ENCODE data around the gene NFE2L2. TPM values are rescaled to one million over a fixed set of nuclear protein-coding genes. Genes with fewer than 3 reads are reported as not detected.
"Not testable (repeated sequence)": the region's sequence is repeated elsewhere in the genome, so short reads cannot be mapped to it uniquely, and the experiment has no call there.

Gene NFE2L2
- total RNA-seq, 4 donors from 2014 or later: 62.0 to 115 (median 72.3) TPM

DNA sequence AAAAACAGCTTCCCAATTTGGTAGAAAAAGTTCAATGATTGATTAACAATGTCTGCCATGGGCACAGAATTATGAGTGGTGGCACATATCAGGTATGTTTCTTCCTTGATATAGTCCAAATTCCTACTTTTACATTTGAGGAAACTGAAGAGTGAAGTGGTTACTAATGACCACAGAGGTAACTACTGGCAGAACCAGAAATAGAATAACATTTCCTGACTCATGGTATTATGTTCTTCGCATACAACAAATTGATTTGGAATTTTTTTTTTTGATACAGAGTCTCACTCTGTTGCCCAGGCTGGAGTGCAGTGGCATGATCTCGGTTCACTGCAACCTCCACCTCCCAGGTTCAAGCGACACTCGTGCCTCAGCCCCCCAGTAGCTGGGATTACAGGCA is 6.0 kb upstream of the NFE2L2 start:
- Histone ChIP-seq H3K27me3 (no peaks in the 10 kb centered on the region), H3K4me1 (peaks cover 12 to 34% (median 28%) of the 10 kb centered on the region in 4 donors), H3K36me3 (no peaks in the 10 kb centered on the region), H3K9me3 (no peaks in the 10 kb centered on the region), H3K4me3 (no peak overlapping the region), H3K27ac (replicated peaks in 1 of 4) (no peak overlapping the region)
- DNase-seq (ENCODE audit: extremely low spot score): no peak
- 96% methylated on average over 4 of the region's 4 CpGs for WGBS
- TF ChIP-seq POLR2AphosphoS5 (IDR thresholded peaks at IDR 0.05) (no peak), POLR2A (IDR thresholded peaks at IDR 0.05; ENCODE audit: low read depth) (no peak), EP300 (IDR thresholded peaks at IDR 0.05) (no peak)
- TF ChIP-seq, protein P1, sequence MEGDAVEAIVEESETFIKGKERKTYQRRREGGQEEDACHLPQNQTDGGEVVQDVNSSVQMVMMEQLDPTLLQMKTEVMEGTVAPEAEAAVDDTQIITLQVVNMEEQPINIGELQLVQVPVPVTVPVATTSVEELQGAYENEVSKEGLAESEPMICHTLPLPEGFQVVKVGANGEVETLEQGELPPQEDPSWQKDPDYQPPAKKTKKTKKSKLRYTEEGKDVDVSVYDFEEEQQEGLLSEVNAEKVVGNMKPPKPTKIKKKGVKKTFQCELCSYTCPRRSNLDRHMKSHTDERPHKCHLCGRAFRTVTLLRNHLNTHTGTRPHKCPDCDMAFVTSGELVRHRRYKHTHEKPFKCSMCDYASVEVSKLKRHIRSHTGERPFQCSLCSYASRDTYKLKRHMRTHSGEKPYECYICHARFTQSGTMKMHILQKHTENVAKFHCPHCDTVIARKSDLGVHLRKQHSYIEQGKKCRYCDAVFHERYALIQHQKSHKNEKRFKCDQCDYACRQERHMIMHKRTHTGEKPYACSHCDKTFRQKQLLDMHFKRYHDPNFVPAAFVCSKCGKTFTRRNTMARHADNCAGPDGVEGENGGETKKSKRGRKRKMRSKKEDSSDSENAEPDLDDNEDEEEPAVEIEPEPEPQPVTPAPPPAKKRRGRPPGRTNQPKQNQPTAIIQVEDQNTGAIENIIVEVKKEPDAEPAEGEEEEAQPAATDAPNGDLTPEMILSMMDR (IDR thresholded peaks at IDR 0.05): no peak
- intact Hi-C loops (cut with DNase I): no loop called here

DNA sequence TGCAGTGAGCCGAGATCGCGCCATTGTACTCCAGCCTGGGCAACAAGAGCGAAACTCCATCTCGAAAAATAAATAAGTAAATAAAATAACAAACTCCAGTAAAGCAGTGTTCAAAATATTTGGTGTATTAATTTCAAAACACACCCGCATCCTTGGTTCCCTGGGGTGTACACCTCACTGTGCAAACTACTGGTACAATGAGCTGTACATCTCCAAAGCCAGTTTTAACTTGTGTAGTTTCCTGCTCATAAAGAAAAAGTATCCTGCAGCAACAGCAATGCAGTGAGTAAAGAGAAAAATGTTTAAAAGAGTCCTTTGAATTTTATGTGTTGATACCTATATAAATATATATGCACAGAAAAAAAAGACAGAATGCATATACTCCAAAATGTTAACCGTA is 4.4 kb upstream of the NFE2L2 start:
- H3K4me1 ChIP-seq: peaks cover 14 to 22% (median 17%) of the 10 kb centered on the region in 4 donors
- H3K36me3 ChIP-seq: no peaks in the 10 kb centered on the region
- WGBS: 95% methylated on average over 7 of the region's 7 CpGs
- DNase-seq (ENCODE audit: extremely low spot score): no peak
- no peak overlapping the region for H3K4me3 ChIP-seq
- H3K27ac ChIP-seq (replicated peaks in 1 of 4): no peak overlapping the region
- intact Hi-C loops (cut with DNase I): no loop called here
- H3K9me3 ChIP-seq: no peaks in the 10 kb centered on the region
- no peak for TF ChIP-seq EP300 (IDR thresholded peaks at IDR 0.05)
- TF ChIP-seq, protein P1 (IDR thresholded peaks at IDR 0.05): no peak
- no peak for TF ChIP-seq POLR2AphosphoS5 (IDR thresholded peaks at IDR 0.05)
- no peak for TF ChIP-seq POLR2A (IDR thresholded peaks at IDR 0.05; ENCODE audit: low read depth)
- no peaks in the 10 kb centered on the region for H3K27me3 ChIP-seq

DNA sequence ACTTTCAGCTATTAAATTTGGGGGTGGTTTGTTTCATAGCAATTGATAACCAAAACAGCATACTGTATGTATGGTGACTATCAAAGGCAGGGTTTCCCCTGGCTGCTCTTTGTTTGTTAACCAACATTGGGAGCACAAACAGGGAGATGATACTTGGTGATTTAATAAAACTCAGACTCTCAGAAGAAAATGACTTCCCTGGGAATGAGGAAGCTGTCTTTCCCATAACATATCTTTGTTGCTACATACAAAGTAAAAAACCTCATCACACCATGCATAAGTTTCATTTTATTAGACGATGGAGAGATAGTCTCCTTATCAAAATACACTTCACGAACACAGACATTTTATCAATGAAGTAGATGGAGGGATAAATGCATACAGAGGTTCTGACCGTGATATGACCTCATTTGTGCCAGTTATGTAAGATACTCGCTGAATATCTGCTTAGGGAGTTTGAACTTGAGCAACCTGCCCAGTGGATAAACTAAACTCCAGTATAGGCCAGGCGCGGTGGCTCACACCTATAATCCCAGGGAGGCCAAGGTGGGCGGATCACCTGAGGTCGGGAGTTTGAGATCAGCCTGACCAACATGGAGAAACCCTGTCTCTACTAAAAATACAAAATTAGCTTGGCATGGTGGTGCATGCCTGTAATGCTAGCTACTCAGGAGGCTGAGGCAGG is 3.8 kb upstream of the NFE2L2 start:
- Histone ChIP-seq H3K4me3 (no peak overlapping the region), H3K27ac (replicated peaks in 1 of 4) (no peak overlapping the region), H3K4me1 (peaks cover 14 to 17% (median 14%) of the 10 kb centered on the region in 4 donors), H3K27me3 (no peaks in the 10 kb centered on the region), H3K9me3 (no peaks in the 10 kb centered on the region), H3K36me3 (no peaks in the 10 kb centered on the region)
- 87% methylated on average over 8 of the region's 8 CpGs for WGBS
- TF ChIP-seq POLR2A (IDR thresholded peaks at IDR 0.05; ENCODE audit: low read depth) (no peak), POLR2AphosphoS5 (IDR thresholded peaks at IDR 0.05) (no peak), EP300 (IDR thresholded peaks at IDR 0.05) (no peak)
- TF ChIP-seq, protein P1 (IDR thresholded peaks at IDR 0.05): no peak
- intact Hi-C loops (cut with DNase I): no loop called here
- no peak for DNase-seq (ENCODE audit: extremely low spot score)

DNA sequence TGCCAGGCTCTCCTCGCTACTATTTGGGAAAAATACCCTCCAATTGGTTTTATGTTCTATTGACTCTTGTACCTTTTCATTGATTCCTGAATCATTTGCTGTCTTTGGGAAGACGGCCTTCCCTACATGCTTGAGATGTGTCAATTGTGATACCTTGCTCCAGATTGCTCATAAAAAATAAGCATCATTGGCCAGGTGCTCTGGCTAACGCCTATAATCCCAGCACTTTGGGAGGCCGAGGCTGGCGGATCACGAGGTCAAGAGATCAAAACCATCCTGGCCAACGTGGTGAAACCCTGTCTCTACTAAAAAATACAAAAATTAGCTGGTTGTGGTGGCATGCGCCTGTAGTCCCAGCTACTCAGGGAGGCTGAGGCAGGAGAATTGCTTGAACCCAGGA is 2.4 kb upstream of the NFE2L2 start:
- H3K4me1 ChIP-seq: peaks cover 14 to 22% (median 18%) of the 10 kb centered on the region in 4 donors
- DNase-seq (ENCODE audit: extremely low spot score); intact Hi-C loops (cut with DNase I); H3K36me3 ChIP-seq; H3K27ac ChIP-seq (replicated peaks in 1 of 4); H3K27me3 ChIP-seq; H3K9me3 ChIP-seq; H3K4me3 ChIP-seq: not testable (repeated sequence)
- WGBS: 93% methylated on average over 8 of the region's 8 CpGs

DNA sequence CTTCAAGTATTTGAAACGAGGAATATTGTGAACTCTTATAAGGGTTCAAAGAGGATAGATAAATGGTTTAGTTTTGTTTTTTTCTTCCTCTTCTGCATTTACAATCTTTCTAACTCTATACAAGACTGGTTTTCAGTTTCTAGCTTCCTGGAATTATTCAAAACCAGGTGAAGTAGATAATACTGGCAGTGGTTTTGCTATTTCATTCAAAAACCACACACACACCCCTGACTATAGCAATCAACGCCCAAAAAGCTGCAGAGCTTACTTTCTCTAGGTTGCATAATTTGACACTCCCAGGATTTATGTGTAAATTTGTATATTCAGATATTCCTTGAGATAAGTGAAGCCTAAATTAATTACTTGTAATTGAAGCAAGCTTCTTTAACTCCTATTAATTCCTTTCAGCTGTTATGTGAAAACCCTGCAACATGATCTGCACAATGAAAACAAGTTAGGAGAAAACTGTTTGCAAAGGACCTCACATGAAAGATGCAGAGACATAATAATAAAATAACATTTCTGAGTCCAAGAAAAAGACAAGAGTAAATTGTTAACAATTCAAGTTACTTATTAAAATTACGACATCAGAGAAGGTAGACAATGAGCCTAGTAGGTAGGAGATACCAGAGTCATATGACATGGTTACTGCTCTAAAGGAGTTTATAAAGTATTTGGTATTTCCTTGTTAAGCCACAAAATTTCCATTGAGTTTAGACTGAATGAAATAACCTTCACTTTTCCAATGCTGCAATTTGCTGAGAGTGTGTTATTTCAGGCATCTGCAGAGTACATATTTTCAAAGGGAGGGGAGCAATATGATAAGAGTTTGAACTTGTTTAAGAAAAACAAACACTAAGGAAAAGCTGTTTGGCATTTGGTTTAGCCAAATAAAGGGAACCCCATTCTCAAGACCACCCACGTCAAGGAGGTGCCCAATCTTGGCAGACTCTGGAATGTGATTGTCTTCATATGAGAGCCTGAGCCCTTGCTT is 1.6 kb upstream of the NFE2L2 start:
- Histone ChIP-seq H3K4me3 (peak overlapping the region; percentile 92 to 100 (median 96)), H3K27me3 (no peaks in the 10 kb centered on the region), H3K4me1 (peaks cover 23 to 30% (median 27%) of the 10 kb centered on the region in 4 donors), H3K36me3 (no peaks in the 10 kb centered on the region), H3K9me3 (no peaks in the 10 kb centered on the region), H3K27ac (replicated peaks in 1 of 4) (peak overlapping the region; percentile 99 to 100 (median 100))
- WGBS: 19% methylated on average over 4 of the region's 4 CpGs
- no peak for DNase-seq (ENCODE audit: extremely low spot score)
- intact Hi-C loops (cut with DNase I): loop anchor here (1.0 to 2.0 kb wide), 3 partner anchors 54 to 101 kb away; partner anchors contain the start of gene HNRNPA3
- TF ChIP-seq POLR2A (IDR thresholded peaks at IDR 0.05; ENCODE audit: low read depth): no peak
- no peak for TF ChIP-seq EP300 (IDR thresholded peaks at IDR 0.05)
- TF ChIP-seq, protein P1 (IDR thresholded peaks at IDR 0.05): no peak
- no peak for TF ChIP-seq POLR2AphosphoS5 (IDR thresholded peaks at IDR 0.05)

All from esophagus muscularis mucosa (tissue), 4 donors.